A549 (cell line): Measurements from ENCODE around the gene USP15. TPM values are rescaled to one million over a fixed set of nuclear protein-coding genes. Genes with fewer than 3 reads are reported as not detected.

Experiments
- ATAC-seq, 2 experiments: fragments of 200-7000 bp in 1 of 2; fragments of >200 bp in 1 of 2; cut with Nextera tagmentation in 1 of 2; cut with Tn5 transposase in 1 of 2; 3 replicates each; pipeline versions ENCODE4 v1.8.0 to v1.9.1; 2018 to 2020; ENCODE audit warnings: mild to moderate bottlenecking in 1 of 2, moderate library complexity in 1 of 2
- CTCF ChIA-PET: fragments of 300-600 bp; sonication (Branson Sonifier 250); formaldehyde crosslinking; extraction: SDS; loops from one replicate; lab custom pipeline; 2021; ENCODE audit warnings: antibody characterized with exemption, inconsistent platforms; lab: Yijun Ruan, JAX
- POLR2A ChIA-PET: fragments of 350-600 bp; formaldehyde crosslinking; extraction: SDS; loops from one replicate; lab custom pipeline; 2021; ENCODE audit warnings: antibody characterized with exemption, inconsistent platforms; lab: Yijun Ruan, JAX
- DNase-seq, 2 experiments: peaks; one replicate each; pipeline versions ENCODE4 v3.0.0 to v3.0.0-alpha.2; 2011 to 2016; ENCODE audit warnings: low read depth in 1 of 2, low spot score in 1 of 2
- FAIRE-seq: peaks from 2 replicates; lab custom pipeline; 2011; peaks lifted over from hg19 to GRCh38; lab: Jason Lieb, UNC
- H3K27ac ChIP-seq, 2 experiments: fragments of >200 bp; sonication (Bioruptor Twin); formaldehyde crosslinking; 3 replicates each; pipeline ENCODE4 v1.5.1; 2016 to 2017
- H3K4me1 ChIP-seq: fragments of >200 bp; sonication (Bioruptor Twin); formaldehyde crosslinking; 3 replicates; pipeline ENCODE4 v1.6.1; 2016
- H3K4me2 ChIP-seq: fragments of >200 bp; sonication (Bioruptor Twin); formaldehyde crosslinking; 3 replicates; pipeline ENCODE4 v1.6.1; 2016
- H3K4me3 ChIP-seq: fragments of >200 bp; sonication (Bioruptor Twin); formaldehyde crosslinking; 3 replicates; pipeline ENCODE4 v1.5.1; 2016
- H3K9me3 ChIP-seq: fragments of >200 bp; sonication (Bioruptor Twin); formaldehyde crosslinking; 3 replicates; pipeline ENCODE4 v1.6.1; 2016
- ATOH8 ChIP-seq: fragments of 250-450 bp; sonication (Bioruptor Pico); IDR thresholded peaks from 2 replicates; pipeline ENCODE4 v1.5.0; 2020; ENCODE audit warnings: low read depth, mild to moderate bottlenecking, moderate library complexity
- BCL3 ChIP-seq: fragments of >200 bp; sonication (Bioruptor Twin); formaldehyde crosslinking; IDR thresholded peaks from 3 replicates; pipeline ENCODE4 v1.6.1; 2016
- CBX8 ChIP-seq: fragments of 200-600 bp; sonication (generic); IDR thresholded peaks from 2 replicates; pipeline ENCODE4 v1.6.1; 2016
- CEBPB ChIP-seq, 2 experiments: fragments of >200 bp in 1 of 2; sonication (Bioruptor Twin) in 1 of 2; formaldehyde crosslinking in 1 of 2; IDR thresholded peaks; 2 replicates each; pipeline ENCODE4 v1.6.1; 2012 to 2016
- EHF ChIP-seq: fragments of 250-450 bp; sonication (Bioruptor Pico); IDR thresholded peaks from 2 replicates; pipeline ENCODE4 v1.5.0; 2020; ENCODE audit warnings: mild to moderate bottlenecking
- EHMT2 ChIP-seq: fragments of 200-600 bp; sonication (generic); IDR thresholded peaks from 2 replicates; pipeline ENCODE4 v1.6.1; 2016; ENCODE audit warnings: antibody characterized with exemption, low read depth, mild to moderate bottlenecking, moderate library complexity
- ESRRA ChIP-seq: fragments of 150-350 bp; IDR thresholded peaks from 2 replicates; pipeline ENCODE4 v1.6.1; 2014; ENCODE audit warnings: mild to moderate bottlenecking, low read length, borderline replicate concordance
- HEYL ChIP-seq: fragments of 250-450 bp; sonication (Bioruptor Pico); IDR thresholded peaks from 2 replicates; pipeline ENCODE4 v1.8.0; 2021; ENCODE audit warnings: mild to moderate bottlenecking, moderate library complexity
- HOXB13 ChIP-seq: fragments of 250-450 bp; sonication (Bioruptor Pico); IDR thresholded peaks from 2 replicates; pipeline ENCODE4 v1.5.0; 2020; ENCODE audit warnings: low read depth, mild to moderate bottlenecking, moderate library complexity
- HOXB5 ChIP-seq: fragments of 250-450 bp; sonication (Bioruptor Pico); IDR thresholded peaks from 2 replicates; pipeline ENCODE4 v1.5.0; 2020; ENCODE audit warnings: mild to moderate bottlenecking, moderate library complexity
- JUNB ChIP-seq: fragments of >200 bp; sonication (Bioruptor Twin); formaldehyde crosslinking; IDR thresholded peaks from 2 replicates; pipeline ENCODE4 v1.6.1; 2016
- MAZ ChIP-seq: fragments of 150-350 bp; IDR thresholded peaks from 2 replicates; pipeline ENCODE4 v1.6.1; 2014; ENCODE audit warnings: antibody characterized with exemption, low read depth, low read length, borderline replicate concordance
- MYC ChIP-seq: IDR thresholded peaks from 2 replicates; pipeline ENCODE4 v1.6.1; 2012; ENCODE audit warnings: mild to moderate bottlenecking, inconsistent platforms, low read length, improper control_type of control experiment, borderline replicate concordance
- NPAS2 ChIP-seq: fragments of 250-450 bp; sonication (Bioruptor Pico); IDR thresholded peaks from 2 replicates; pipeline ENCODE4 v1.8.0; 2022; ENCODE audit warnings: mild to moderate bottlenecking, moderate library complexity, borderline replicate concordance
- POLR2A ChIP-seq: IDR thresholded peaks from 2 replicates; pipeline ENCODE4 v1.6.1; 2012; ENCODE audit warnings: mild to moderate bottlenecking, low read length
- RAD21 ChIP-seq, 2 experiments: fragments of >200 bp in 1 of 2; sonication (Bioruptor Twin) in 1 of 2; formaldehyde crosslinking in 1 of 2; IDR thresholded peaks in 1 of 2; conservative IDR thresholded peaks in 1 of 2; 2 replicates in 1 of 2; 3 replicates in 1 of 2; pipeline ENCODE4 v1.6.1; 2012 to 2018; ENCODE audit warnings: inconsistent platforms in 1 of 2
- RARB ChIP-seq: fragments of 250-450 bp; sonication (Bioruptor Pico); IDR thresholded peaks from 2 replicates; pipeline ENCODE4 v1.8.0; 2021; ENCODE audit warnings: mild to moderate bottlenecking, moderate library complexity
- TFCP2L1 ChIP-seq: fragments of 250-450 bp; sonication (Bioruptor Pico); IDR thresholded peaks from 2 replicates; pipeline ENCODE4 v1.5.0; 2021; ENCODE audit warnings: mild to moderate bottlenecking
- TP53 ChIP-seq: fragments of 250-450 bp; sonication (Bioruptor Pico); IDR thresholded peaks from 2 replicates; pipeline ENCODE4 v1.5.0; 2021; ENCODE audit warnings: mild to moderate bottlenecking, moderate library complexity
- USF2 ChIP-seq: fragments of 450-650 bp; IDR thresholded peaks from 2 replicates; pipeline ENCODE4 v1.6.1; 2014; ENCODE audit warnings: antibody characterized with exemption
- ZNF302 ChIP-seq: fragments of 250-450 bp; sonication (Bioruptor Pico); IDR thresholded peaks from 2 replicates; pipeline ENCODE4 v1.9.0; 2021; ENCODE audit warnings: inconsistent platforms, mild to moderate bottlenecking, moderate library complexity
- WGBS: methylation state at CpG from one replicate; pipeline ENCODE4 v1.1.6; 2017; ENCODE audit errors: missing lambda C conversion rate; 5-methylcytosine and 5-hydroxymethylcytosine counted together
- polyA plus RNA-seq, 4 experiments: library from polyadenylated mRNA; depleted of rRNA in 3 of 4; stranded (reverse); fragments of >200 nt; fragmentation: RNase III in 1 of 4; extraction: RNeasy Plus Mini Kit Qiagen cat#74134 plus additional on column Dnase treatment in 1 of 4; gene quantifications; 2 replicates in 3 of 4; 3 replicates in 1 of 4; pipeline ENCODE4 v1.2.3, GENCODE V29; 2011 to 2017

Gene USP15
- polyA plus RNA-seq, 2 of the 4 experiments (the other 2 are of a cell fraction) = 30.4 to 67.6 TPM

GRCh38 chr12:62263966-62264365 lies 3.8 kb downstream of the USP15 start:
- DNase-seq (no peak), ATAC-seq (no peak), FAIRE-seq (no peak)
- 91% methylated on average over 11 of the region's 11 CpGs for WGBS
- Histone ChIP-seq H3K9me3 (no peaks in the 10 kb centered on the region), H3K4me1 (peaks cover 29% of the 10 kb centered on the region; the same call in 2 of the 3 replicates), H3K4me3 (no peak overlapping the region)
- no peak for TF ChIP-seq EHF (CRISPR knock-in tag)
- no peak for TF ChIP-seq EHMT2
- no peak for TF ChIP-seq ATOH8 (CRISPR knock-in tag)
- no peak for TF ChIP-seq CEBPB (IDR thresholded peaks at IDR 0.05)
- no peak for TF ChIP-seq HEYL (CRISPR knock-in tag)
- no peak for TF ChIP-seq POLR2A
- TF ChIP-seq CBX8 = no peak
- no peak for TF ChIP-seq HOXB13
- TF ChIP-seq MAZ = no peak
- no peak for TF ChIP-seq JUNB
- TF ChIP-seq ESRRA = no peak
- no peak for TF ChIP-seq RAD21 (conservative IDR thresholded peaks at IDR 0.05 in 1 of 2, IDR thresholded peaks at IDR 0.05 in 1 of 2)
- TF ChIP-seq USF2 = no peak
- TF ChIP-seq TP53 (CRISPR knock-in tag) = no peak
- TF ChIP-seq NPAS2 (CRISPR knock-in tag) = no peak
- TF ChIP-seq MYC = no peak
- TF ChIP-seq TFCP2L1 (CRISPR knock-in tag) = no peak
- no peak for TF ChIP-seq BCL3
- no peak for TF ChIP-seq ZNF302 (CRISPR knock-in tag)
- no peak for TF ChIP-seq HOXB5
- TF ChIP-seq, all 56 proteins: peak for 0
- Histone ChIP-seq H3K27ac (no peak overlapping the region), H3K4me2 (no peak overlapping the region)
- POLR2A ChIA-PET = no interaction called here
- CTCF ChIA-PET = no interaction called here

GRCh38 chr12:62264706-62265105 lies 4.5 kb downstream of the USP15 start:
- CTCF ChIA-PET = no interaction called here
- no peak for FAIRE-seq

GRCh38 chr12:62265511-62265910 lies 5.3 kb downstream of the USP15 start:
- 94% methylated on average over 4 of the region's 4 CpGs for WGBS

More at GRCh38 chr12:62264706-62265105, 4.5 kb downstream of the USP15 start:
- peaks cover 32% of the 10 kb centered on the region; the same call in 2 of the 3 replicates for H3K4me1 ChIP-seq
- no peak for TF ChIP-seq RARB
- TF ChIP-seq, all 56 proteins: peak for 0
- no peak overlapping the region for H3K4me2 ChIP-seq
- ATAC-seq (no peak), DNase-seq (no peak)
- H3K9me3 ChIP-seq = no peaks in the 10 kb centered on the region
- POLR2A ChIA-PET = no interaction called here
- H3K4me3 ChIP-seq = no peak overlapping the region
- H3K27ac ChIP-seq = no peak overlapping the region
- 90% methylated on average over 3 of the region's 3 CpGs for WGBS

More at GRCh38 chr12:62265511-62265910, 5.3 kb downstream of the USP15 start:
- DNase-seq = no peak
- TF ChIP-seq EHMT2 = no peak
- no peak for FAIRE-seq
- H3K4me1 ChIP-seq = peaks cover 37% of the 10 kb centered on the region; the same call in 2 of the 3 replicates
- CTCF ChIA-PET = interaction anchor here (0.8 kb wide), 1 partner anchor 173 kb away, joined by 3 read pairs; no protein-coding TSS in a partner anchor
- ATAC-seq = no peak
- POLR2A ChIA-PET = no interaction called here
- no peak overlapping the region for H3K4me2 ChIP-seq
- H3K27ac ChIP-seq = no peak overlapping the region
- H3K9me3 ChIP-seq = no peaks in the 10 kb centered on the region
- H3K4me3 ChIP-seq = no peak overlapping the region
